Loucy (cell line): ENCODE measurements around the gene LRRC15.

Source experiments
- CTCF ChIP-seq: fragments of 200-600 bp; sonication (generic); conservative IDR thresholded peaks from 2 replicates; pipeline ENCODE4 v1.5.1; 2014; ENCODE audit warnings: mild to moderate bottlenecking, antibody characterized with exemption, low read length
- EZH2phosphoT487 ChIP-seq: fragments of 200-600 bp; IDR thresholded peaks from 2 replicates; pipeline ENCODE4 v1.6.1; 2018; ENCODE audit warnings: antibody characterized with exemption, mild to moderate bottlenecking, moderate library complexity, borderline replicate concordance

- TF ChIP-seq CTCF (no peak), EZH2phosphoT487 (no peak)
Measured at GRCh38 chr3:194307849-194308248, 61.7 kb downstream of the LRRC15 start.
